ENCODE results near the gene RPL14. TPM values are rescaled to one million over a fixed set of nuclear protein-coding genes. Genes with fewer than 3 reads are reported as not detected.
"Not testable (repeated sequence)": the region's sequence is repeated elsewhere in the genome, so short reads cannot be mapped to it uniquely, and the experiment has no call there.

RPL14 gene
- total RNA-seq, 1 donor from 2014 or later: 1,554 TPM

DNA sequence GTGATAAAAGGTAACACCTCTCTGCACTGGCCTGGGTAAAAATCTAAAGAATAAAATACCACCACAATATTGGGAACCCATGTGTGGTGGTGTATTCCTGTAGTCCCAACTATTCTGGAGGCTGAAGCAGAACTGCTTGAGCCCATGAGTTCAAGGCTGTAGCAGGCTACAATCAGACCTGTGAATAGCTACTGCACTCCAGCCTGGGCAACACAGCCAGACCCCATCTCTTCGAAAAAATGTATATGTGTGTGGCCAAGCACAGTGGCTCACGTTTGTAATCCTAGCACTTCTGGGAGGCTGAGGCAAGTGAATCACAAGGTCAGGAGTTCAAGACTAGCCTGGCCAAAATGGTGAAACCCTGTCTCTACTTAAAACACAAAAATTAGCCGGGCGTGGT is 1.8 kb upstream of the RPL14 start:
- H3K4me1 ChIP-seq: peaks cover 28% of the 10 kb centered on the region
- TF ChIP-seq CTCF (IDR thresholded peaks at IDR 0.05): no peak
- DNase-seq: no peak
- no peak overlapping the region for H3K27ac ChIP-seq
- H3K27me3 ChIP-seq: no peaks in the 10 kb centered on the region
- no peaks in the 10 kb centered on the region for H3K9me3 ChIP-seq
- H3K4me3 ChIP-seq: no peak overlapping the region
- no peak for ATAC-seq
- H3K36me3 ChIP-seq: peaks cover 31% of the 10 kb centered on the region
- intact Hi-C loops (cut with DNase I): no loop called here

- DNase-seq: no peak
- Histone ChIP-seq H3K27ac (peak overlapping the region; percentile 94), H3K4me3 (peak overlapping the region; percentile 97), H3K27me3 (no peaks in the 10 kb centered on the region), H3K4me1 (peaks cover 28% of the 10 kb centered on the region), H3K9me3 (no peaks in the 10 kb centered on the region), H3K36me3 (peaks cover 36% of the 10 kb centered on the region)
- no peak for TF ChIP-seq CTCF (IDR thresholded peaks at IDR 0.05)
- intact Hi-C loops (cut with DNase I): no loop called here
- no peak for ATAC-seq
Observed at GRCh38 chr3:40456279-40456939, 730 bp upstream of the RPL14 start.

DNA sequence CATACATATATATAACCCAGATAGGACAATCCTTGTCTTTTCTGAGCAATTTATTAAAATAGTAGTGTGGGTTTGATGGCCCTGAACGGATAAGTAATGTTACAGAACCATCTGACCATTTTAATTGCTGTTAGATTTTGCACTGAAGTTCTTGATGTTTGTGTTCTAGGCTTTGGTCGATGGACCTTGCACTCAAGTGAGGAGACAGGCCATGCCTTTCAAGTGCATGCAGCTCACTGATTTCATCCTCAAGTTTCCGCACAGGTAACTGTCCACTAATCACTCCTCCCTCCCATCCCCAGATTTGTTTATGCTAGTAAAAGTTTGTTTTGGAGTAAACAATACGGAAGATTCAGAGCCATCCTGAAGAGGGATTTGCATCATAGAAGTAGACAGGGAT is 1.3 kb downstream of the RPL14 start:
- no peak for ATAC-seq
- peaks cover 57% of the 10 kb centered on the region for H3K36me3 ChIP-seq
- DNase-seq: no peak
- no peaks in the 10 kb centered on the region for H3K27me3 ChIP-seq
- no peaks in the 10 kb centered on the region for H3K9me3 ChIP-seq
- no peak for TF ChIP-seq CTCF (IDR thresholded peaks at IDR 0.05)
- intact Hi-C loops (cut with DNase I): no loop called here
- no peak overlapping the region for H3K27ac ChIP-seq
- peak overlapping the region; percentile 97 for H3K4me3 ChIP-seq
- H3K4me1 ChIP-seq: peaks cover 23% of the 10 kb centered on the region

GRCh38 chr3:40460481-40460880 is 3.3 kb downstream of the RPL14 start:
- H3K27ac ChIP-seq; intact Hi-C loops (cut with DNase I); H3K4me3 ChIP-seq; ATAC-seq; DNase-seq; H3K9me3 ChIP-seq; H3K27me3 ChIP-seq: not testable (repeated sequence)
- Histone ChIP-seq H3K36me3 (peaks cover 74% of the 10 kb centered on the region), H3K4me1 (peaks cover 17% of the 10 kb centered on the region)

DNA sequence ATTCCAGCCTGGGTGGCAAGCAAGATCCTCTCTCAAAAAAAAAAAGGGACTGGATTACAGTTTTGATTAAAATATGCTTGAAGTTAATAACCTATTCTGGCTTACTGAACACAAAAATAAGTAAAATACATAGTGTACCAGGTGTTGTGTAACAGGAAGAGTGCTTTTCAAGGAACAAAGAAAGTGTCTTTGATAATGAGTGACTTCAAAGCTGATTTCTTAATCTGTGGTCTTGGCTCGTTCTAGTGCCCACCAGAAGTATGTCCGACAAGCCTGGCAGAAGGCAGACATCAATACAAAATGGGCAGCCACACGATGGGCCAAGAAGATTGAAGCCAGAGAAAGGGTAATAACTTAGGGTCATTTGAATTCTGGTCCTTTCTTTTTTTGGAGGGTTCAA is 4.0 kb downstream of the RPL14 start:
- ATAC-seq (no peak), DNase-seq (no peak)
- Histone ChIP-seq H3K36me3 (peaks cover 74% of the 10 kb centered on the region), H3K4me1 (peaks cover 17% of the 10 kb centered on the region), H3K27me3 (no peaks in the 10 kb centered on the region), H3K27ac (no peak overlapping the region), H3K9me3 (no peaks in the 10 kb centered on the region), H3K4me3 (no peak overlapping the region)
- intact Hi-C loops (cut with DNase I): no loop called here
- no peak for TF ChIP-seq CTCF (IDR thresholded peaks at IDR 0.05)

DNA sequence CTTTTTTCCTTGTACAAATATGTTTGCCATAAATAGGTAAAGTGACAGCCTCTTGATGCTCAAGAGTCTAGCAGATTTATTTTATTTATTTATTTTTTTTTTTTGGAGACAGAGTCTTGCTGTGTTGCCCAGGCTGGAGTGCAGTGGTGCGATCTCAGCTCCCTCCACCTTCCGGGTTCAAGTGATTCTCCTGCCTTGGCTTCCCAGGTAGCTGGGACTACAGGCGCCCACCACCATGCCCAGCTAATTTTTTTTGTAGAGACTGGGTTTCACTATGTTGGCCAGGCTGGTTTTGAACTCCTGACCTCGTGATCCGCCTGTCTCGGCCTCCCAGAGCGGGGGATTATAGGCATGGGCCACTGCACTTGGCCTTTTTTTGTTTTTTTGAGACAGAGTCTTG is 5.7 kb downstream of the RPL14 start:
- H3K27me3 ChIP-seq; H3K9me3 ChIP-seq; DNase-seq; intact Hi-C loops (cut with DNase I); H3K4me3 ChIP-seq; H3K27ac ChIP-seq; ATAC-seq: not testable (repeated sequence)
- H3K36me3 ChIP-seq: peaks cover 82% of the 10 kb centered on the region
- H3K4me1 ChIP-seq: peaks cover 16% of the 10 kb centered on the region

- no peak overlapping the region for H3K27ac ChIP-seq
- TF ChIP-seq CTCF (IDR thresholded peaks at IDR 0.05): no peak
- no peaks in the 10 kb centered on the region for H3K27me3 ChIP-seq
- peaks cover 9% of the 10 kb centered on the region for H3K4me1 ChIP-seq
- H3K4me3 ChIP-seq: no peak overlapping the region
- ATAC-seq: no peak
- intact Hi-C loops (cut with DNase I): no loop called here
- H3K36me3 ChIP-seq: peaks cover 75% of the 10 kb centered on the region
- no peak for DNase-seq
- H3K9me3 ChIP-seq: no peaks in the 10 kb centered on the region
Observed at GRCh38 chr3:40463579-40463978, 6.4 kb downstream of the RPL14 start.

All from upper lobe of right lung (tissue), 1 donor.